HG03520 (cell line): ENCODE data around the gene FGD5.

Experiments used
- ATAC-seq: cut with Tn5 transposase; IDR thresholded peaks from one replicate; pipeline ENCODE4 v1.9.1; 2021; ENCODE audit warnings: mild to moderate bottlenecking, moderate library complexity; ENCODE audit not compliant: unreplicated experiment

The FGD5 gene

GRCh38 chr3:14921034-14921616, 102.4 kb downstream of the FGD5 start:
- ATAC-seq: no peak

DNA sequence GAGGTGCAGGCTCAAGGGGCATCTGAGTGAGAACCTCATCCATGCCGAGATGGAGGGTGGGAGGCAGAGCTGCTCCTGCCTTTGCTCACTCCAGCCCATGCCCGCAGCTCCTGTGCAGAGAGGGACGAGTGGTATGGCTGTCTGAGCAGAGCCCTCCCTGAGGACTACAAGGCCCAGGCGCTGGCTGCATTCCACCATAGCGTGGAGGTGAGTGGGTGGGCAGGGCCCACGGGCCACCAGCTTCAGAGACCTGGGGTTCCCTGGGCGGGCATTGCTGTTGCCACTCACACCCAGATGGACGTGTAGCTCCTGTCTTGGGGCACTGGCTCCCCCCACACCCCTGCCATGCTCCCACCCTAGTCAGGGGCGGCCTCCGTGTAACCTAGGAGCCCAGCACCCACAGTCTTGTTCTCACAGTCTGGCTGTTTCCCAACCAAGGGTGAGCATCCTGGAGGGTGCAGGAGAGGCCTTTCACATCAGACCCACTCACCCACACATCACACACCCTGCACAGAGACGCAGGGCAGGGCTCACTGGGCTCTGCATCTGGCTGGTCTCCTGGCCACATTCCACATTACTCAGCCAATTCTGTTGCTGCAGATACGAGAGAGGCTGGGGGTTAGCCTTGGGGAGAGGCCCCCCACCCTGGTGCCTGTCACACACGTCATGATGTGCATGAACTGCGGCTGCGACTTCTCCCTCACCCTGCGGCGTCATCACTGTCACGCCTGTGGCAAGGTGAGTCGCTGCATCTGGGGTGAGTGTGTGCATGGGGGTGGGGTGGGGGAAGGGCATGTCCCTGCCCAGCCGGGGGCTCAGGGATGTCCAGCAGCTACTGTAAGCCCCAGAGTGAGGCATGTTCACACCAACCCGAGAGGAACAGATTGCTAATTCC, 103.3 kb downstream of the FGD5 start:
- no peak for ATAC-seq

GRCh38 chr3:14922863-14923262, 104.1 kb downstream of the FGD5 start:
- ATAC-seq: no peak

GRCh38 chr3:14923476-14923875, 104.7 kb downstream of the FGD5 start:
- no peak for ATAC-seq

- ATAC-seq: no peak
These were observed 107.2 kb downstream of the FGD5 start for GRCh38 chr3:14925729-14926591.

- ATAC-seq: no peak
These were observed 107.8 kb downstream of the FGD5 start for GRCh38 chr3:14926592-14926991.

DNA sequence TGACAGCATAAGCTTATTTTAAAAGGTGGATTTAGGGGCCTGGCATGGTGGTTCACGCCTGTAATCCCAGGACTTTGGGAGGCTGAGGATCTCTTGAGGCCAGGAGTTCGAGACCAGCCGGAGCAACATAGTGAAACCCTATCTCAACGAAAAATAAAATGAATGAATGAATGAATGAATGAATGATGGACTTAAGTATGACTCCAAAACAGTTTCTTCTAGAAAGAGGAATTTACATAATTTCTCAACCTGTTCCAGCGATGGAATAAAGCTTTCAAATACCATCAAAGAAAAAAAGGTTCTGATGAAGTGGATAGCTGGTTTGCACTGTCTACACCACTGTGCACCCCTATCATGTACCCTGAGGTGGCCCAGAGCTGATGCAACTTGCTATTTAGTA, 108.5 kb downstream of the FGD5 start:
- ATAC-seq: no peak

DNA sequence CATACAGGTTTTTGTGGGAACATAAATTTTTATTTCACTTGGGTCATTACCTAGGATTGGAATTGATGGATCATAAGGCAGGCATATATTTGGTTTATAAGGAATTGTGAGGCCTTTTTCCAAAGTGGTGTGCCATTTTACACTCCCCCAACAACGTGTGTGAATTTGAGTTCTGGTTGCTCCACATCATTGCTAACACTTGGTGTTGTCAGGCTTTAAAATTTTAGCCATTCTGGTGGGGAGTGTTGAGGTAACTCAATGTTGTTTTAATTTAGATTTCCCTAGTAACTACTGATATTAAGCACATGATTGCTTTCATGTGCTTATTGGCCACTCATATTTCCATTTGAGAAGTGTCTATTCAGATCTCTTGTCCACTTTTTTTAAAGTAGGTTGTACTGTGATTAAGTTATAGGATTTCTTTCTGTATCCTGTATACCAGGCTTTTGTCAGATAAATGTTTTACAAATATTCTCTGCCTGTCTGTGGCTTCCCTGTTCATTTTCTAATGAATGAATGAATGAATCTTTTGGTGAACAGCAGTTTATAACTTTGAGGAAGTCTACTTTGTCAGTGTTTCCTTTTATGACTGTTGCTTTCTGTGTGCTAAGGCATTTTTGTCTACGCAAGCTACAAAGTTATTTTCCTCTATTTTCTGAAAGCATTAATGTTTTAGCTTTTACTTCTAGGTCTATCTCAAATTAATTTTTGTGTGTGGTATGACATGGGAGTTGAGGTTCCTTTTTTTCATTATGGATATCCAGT, 110.7 kb downstream of the FGD5 start:
- ATAC-seq: no peak

DNA sequence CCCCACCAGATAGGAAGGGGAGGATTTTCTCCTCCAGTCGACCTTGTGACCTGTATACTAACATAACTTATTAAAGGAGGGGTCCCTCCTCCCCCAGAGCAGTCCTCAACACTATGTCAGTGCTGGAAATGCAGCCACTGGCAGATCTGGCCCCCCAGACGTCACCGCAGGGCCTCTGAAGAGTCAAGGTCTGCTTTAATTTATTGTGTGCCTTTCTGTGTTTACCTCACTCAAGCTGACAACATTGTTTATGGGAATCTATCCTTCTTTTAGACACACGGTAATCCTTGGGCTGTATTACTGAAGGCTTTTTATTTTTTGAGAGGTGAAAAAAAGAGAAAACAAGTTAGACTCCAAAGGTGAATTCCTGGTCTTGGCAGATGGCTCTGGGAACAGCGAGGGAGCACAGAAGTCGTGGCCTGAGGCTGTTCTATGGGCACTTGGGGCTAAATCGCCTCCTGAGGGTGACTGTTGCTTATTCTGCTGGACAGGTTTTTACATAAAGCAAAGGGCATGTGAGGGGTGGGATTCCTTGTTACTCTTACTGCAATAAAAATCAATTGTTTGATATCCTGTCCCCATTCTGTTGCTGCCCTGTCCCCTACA, 115.2 kb downstream of the FGD5 start:
- no peak for ATAC-seq

DNA sequence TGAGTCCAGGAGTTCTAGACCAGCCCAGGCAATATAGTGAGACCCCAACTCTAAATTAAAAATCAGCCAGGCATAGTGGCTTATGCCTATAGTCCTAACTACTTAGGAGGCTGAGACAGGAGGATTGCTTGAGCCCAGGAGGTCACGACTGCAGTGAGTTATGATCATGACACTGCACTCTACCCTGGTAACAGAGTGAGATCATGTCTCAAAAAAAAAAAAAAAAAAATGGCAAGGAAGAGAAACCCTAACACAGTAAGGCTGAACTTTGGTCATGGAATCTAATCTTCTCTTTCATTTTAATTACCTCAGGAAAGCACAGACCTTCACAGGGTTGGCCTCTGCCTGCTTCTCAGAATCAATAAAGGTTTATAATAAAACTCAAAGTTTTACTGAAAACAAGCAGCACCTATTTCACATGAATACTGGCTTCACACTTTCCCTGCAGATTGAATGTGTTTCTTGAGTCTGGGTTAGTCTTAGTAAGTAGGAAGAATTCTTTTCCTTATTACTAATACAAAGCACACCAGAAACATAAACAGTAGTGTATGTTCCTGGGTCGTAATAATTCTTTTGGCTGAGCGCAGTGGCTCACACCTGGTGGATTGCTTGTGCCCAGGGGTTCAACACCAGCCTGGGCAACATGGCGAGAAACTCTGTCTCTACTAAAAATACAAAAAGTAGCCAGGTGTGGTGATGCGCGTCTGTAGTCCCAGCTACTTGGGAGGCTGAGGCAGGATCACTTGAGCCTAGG, 117.0 kb downstream of the FGD5 start:
- ATAC-seq: no peak

- no peak for ATAC-seq
These were observed 120.2 kb downstream of the FGD5 start for GRCh38 chr3:14938954-14939353.

- no peak for ATAC-seq
These were observed 123.1 kb downstream of the FGD5 start for GRCh38 chr3:14941871-14942270.

- ATAC-seq: no peak
These were observed 124.3 kb downstream of the FGD5 start for GRCh38 chr3:14943042-14943441.

- no peak for ATAC-seq
These were observed 127.5 kb downstream of the FGD5 start for GRCh38 chr3:14946236-14946635.

DNA sequence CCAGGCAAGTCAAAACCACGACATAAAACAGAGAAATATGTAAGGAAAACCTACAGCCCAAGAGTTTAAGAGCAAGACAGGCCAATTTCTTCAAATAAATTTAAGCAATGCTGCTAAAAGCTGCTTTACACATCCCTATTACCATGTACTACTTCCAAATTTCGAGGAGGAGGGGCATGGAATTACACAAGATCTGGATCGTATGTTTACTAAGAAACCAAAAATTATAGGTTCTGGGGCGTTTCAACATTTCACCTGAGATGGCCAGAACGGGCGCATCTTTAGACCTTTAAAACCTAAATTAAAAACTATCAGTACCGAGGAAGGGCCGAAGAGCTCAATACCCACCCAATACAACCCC, 128.0 kb downstream of the FGD5 start:
- no peak for ATAC-seq

- ATAC-seq: peak; percentile 49
These were observed 128.5 kb downstream of the FGD5 start, which contains the start of gene NR2C2 for GRCh38 chr3:14947100-14947885. TSS of gene NR2C2 (plus strand) at chr3:14947583. CDS start at chr3:15003915, 56,332 bp downstream.

GRCh38 chr3:14947886-14948608, 129.3 kb downstream of the FGD5 start:
- peak; percentile 82 for ATAC-seq

- ATAC-seq: no peak
These were observed 129.9 kb downstream of the FGD5 start for GRCh38 chr3:14948609-14949038.
